HEK293 (cell line): ENCODE measurements around the gene GRM5.
"Not testable (repeated sequence)": the region's sequence is repeated elsewhere in the genome, so short reads cannot be mapped to it uniquely, and the experiment has no call there.

Experiments
- CTCF ChIA-PET: fragments of 350-600 bp; formaldehyde crosslinking; extraction: SDS; loops from one replicate; lab custom pipeline; 2021; ENCODE audit warnings: antibody characterized with exemption; lab: Yijun Ruan, JAX
- POLR2A ChIA-PET: fragments of 300-600 bp; formaldehyde crosslinking; extraction: SDS; loops from one replicate; lab custom pipeline; 2020; ENCODE audit warnings: antibody characterized with exemption, inconsistent platforms; lab: Yijun Ruan, JAX
- H3K27ac ChIP-seq: fragments of 200-500 bp; sonication (Bioruptor generic); 2 replicates; pipeline ENCODE4 v1.5.1; 2014; ENCODE audit warnings: low read depth, low read length, control low read depth, inconsistent platforms; ENCODE audit errors: extremely low read depth
- H3K36me3 ChIP-seq, 2 experiments: fragments of 200-500 bp in 1 of 2; sonication (Bioruptor generic) in 1 of 2; 1 replicate in 1 of 2; 2 replicates in 1 of 2; pipeline ENCODE4 v1.5.1; 2014 to 2017; ENCODE audit warnings: inconsistent platforms in 2 of 2, low read length in 2 of 2; ENCODE audit not compliant: control insufficient read depth in 2 of 2, insufficient read depth in 1 of 2
- H3K4me1 ChIP-seq: fragments of 200-500 bp; sonication (Bioruptor generic); 2 replicates; pipeline ENCODE4 v1.5.1; 2014; ENCODE audit warnings: mild to moderate bottlenecking, low read length, inconsistent platforms; ENCODE audit not compliant: control insufficient read depth, insufficient read depth
- H3K4me3 ChIP-seq: 2 replicates; pipeline ENCODE4 v1.5.1; 2011; ENCODE audit warnings: low read depth, mild to moderate bottlenecking, control low read depth, low read length, moderate library complexity
- H3K9me3 ChIP-seq: fragments of 200-500 bp; sonication (Bioruptor generic); 2 replicates; pipeline ENCODE4 v1.5.1; 2014; ENCODE audit warnings: low read depth, low read length, inconsistent platforms; ENCODE audit not compliant: control insufficient read depth, insufficient read depth
- GLIS2 ChIP-seq: fragments of 450-650 bp; formaldehyde crosslinking; IDR thresholded peaks from 2 replicates; pipeline ENCODE4 v1.5.1; 2016; ENCODE audit warnings: missing biosample characterization, missing genetic modification characterization
- KLF17 ChIP-seq: fragments of 450-650 bp; formaldehyde crosslinking; IDR thresholded peaks from 2 replicates; pipeline ENCODE4 v1.5.1; 2016; ENCODE audit warnings: missing biosample characterization, missing genetic modification characterization
- ZBTB6 ChIP-seq: fragments of 450-650 bp; formaldehyde crosslinking; IDR thresholded peaks from 2 replicates; pipeline ENCODE4 v1.5.1; 2017; ENCODE audit warnings: missing biosample characterization, missing genetic modification characterization
- ZNF10 ChIP-seq: fragments of 450-650 bp; formaldehyde crosslinking; IDR thresholded peaks from 2 replicates; pipeline ENCODE4 v1.5.1; 2017; ENCODE audit warnings: missing biosample characterization, missing genetic modification characterization
- ZNF214 ChIP-seq: fragments of 450-650 bp; formaldehyde crosslinking; IDR thresholded peaks from 2 replicates; pipeline ENCODE4 v1.5.1; 2017; ENCODE audit warnings: missing biosample characterization, mild to moderate bottlenecking, missing genetic modification characterization, borderline replicate concordance
- ZNF239 ChIP-seq: fragments of 450-650 bp; formaldehyde crosslinking; IDR thresholded peaks from 2 replicates; pipeline ENCODE4 v1.5.1; 2016; ENCODE audit warnings: missing biosample characterization, missing genetic modification characterization
- ZNF529 ChIP-seq: fragments of 450-650 bp; formaldehyde crosslinking; IDR thresholded peaks from 2 replicates; pipeline ENCODE4 v1.5.1; 2017; ENCODE audit warnings: missing genetic modification characterization, missing biosample characterization; ENCODE audit not compliant: insufficient replicate concordance
- ZNF548 ChIP-seq: fragments of 450-650 bp; formaldehyde crosslinking; IDR thresholded peaks from 2 replicates; pipeline ENCODE4 v1.5.1; 2016; ENCODE audit warnings: missing biosample characterization, missing genetic modification characterization
- ZNF621 ChIP-seq: fragments of 450-650 bp; formaldehyde crosslinking; IDR thresholded peaks from 2 replicates; pipeline ENCODE4 v1.5.1; 2017; ENCODE audit warnings: missing biosample characterization, missing genetic modification characterization
- ZNF654 ChIP-seq: fragments of 450-650 bp; formaldehyde crosslinking; IDR thresholded peaks from 2 replicates; pipeline ENCODE4 v1.5.1; 2016; ENCODE audit warnings: low read depth, missing biosample characterization, missing genetic modification characterization
- ZNF701 ChIP-seq: fragments of 450-650 bp; formaldehyde crosslinking; IDR thresholded peaks from 2 replicates; pipeline ENCODE4 v1.5.1; 2016; ENCODE audit warnings: missing biosample characterization, missing genetic modification characterization
- ZNF747 ChIP-seq: fragments of 450-650 bp; formaldehyde crosslinking; IDR thresholded peaks from 2 replicates; pipeline ENCODE4 v1.5.1; 2016; ENCODE audit warnings: missing biosample characterization, missing genetic modification characterization
- TF ChIP-seq, protein P1 (sequence below): fragments of 450-650 bp; formaldehyde crosslinking; IDR thresholded peaks from 2 replicates; pipeline ENCODE4 v1.5.1; 2016; ENCODE audit warnings: missing biosample characterization, missing genetic modification characterization

GRM5 gene

GRCh38 chr11:88909500-88909899 is 156.3 kb downstream of the GRM5 start:
- CTCF ChIA-PET: no interaction called here
- no peaks in the 10 kb centered on the region for H3K4me1 ChIP-seq
- TF ChIP-seq ZNF239 (tag by site-specific recombination): no peak
- no peak for TF ChIP-seq GLIS2
- TF ChIP-seq ZNF621 (tag by site-specific recombination): no peak
- TF ChIP-seq ZNF701 (tag by site-specific recombination): no peak
- H3K36me3 ChIP-seq: no peaks in the 10 kb centered on the region
- POLR2A ChIA-PET: no interaction called here
- no peak overlapping the region for H3K4me3 ChIP-seq
- H3K27ac ChIP-seq: no peak overlapping the region
- H3K9me3 ChIP-seq: no peaks in the 10 kb centered on the region

DNA sequence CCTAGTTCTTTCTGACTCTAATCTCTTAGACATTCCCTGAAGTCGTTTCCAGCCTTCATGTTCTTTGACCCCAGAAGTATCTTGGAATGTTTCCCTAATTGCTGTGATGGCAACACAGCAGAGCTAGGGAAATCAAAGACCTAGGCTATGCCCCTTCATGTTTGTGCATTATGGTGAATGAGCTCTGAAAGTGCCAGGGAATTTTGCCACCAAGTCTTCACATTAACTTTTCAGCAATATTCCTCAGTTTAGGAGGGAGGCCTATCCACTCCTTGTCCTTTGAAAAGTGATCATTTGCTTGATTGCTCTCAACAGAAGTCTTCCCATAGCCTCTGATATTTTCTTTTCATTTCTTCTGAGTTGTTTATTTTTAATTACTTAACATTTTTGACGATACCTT is 164.3 kb downstream of the GRM5 start:
- POLR2A ChIA-PET, H3K4me3 ChIP-seq, H3K36me3 ChIP-seq, H3K9me3 ChIP-seq, H3K4me1 ChIP-seq, H3K27ac ChIP-seq, CTCF ChIA-PET: not testable (repeated sequence)

DNA sequence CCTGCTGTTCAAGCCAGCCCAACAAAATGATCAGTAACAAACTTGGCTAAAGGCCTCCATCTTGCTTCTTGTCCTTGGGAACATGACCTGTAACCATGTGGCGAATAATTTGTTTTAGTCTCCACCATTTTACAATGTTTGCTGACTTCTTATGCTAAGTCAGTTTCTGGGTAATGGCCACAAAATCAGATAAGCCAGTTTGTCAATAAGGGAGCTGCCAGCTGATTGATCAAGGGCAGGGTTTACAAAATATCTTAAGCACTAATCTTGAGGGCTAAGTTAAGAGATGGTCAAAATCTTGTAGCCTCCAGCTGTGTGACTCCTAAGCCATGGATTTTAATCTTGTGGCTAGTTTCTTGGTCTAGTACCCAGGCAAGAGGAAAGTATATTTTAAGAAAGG is 176.9 kb downstream of the GRM5 start:
- H3K4me3 ChIP-seq, H3K36me3 ChIP-seq, H3K9me3 ChIP-seq, H3K27ac ChIP-seq, H3K4me1 ChIP-seq, POLR2A ChIA-PET, CTCF ChIA-PET: not testable (repeated sequence)

- Histone ChIP-seq H3K4me1 (no peaks in the 10 kb centered on the region), H3K4me3 (no peak overlapping the region), H3K36me3 (no peaks in the 10 kb centered on the region), H3K9me3 (no peaks in the 10 kb centered on the region), H3K27ac (no peak overlapping the region)
- CTCF ChIA-PET: interaction anchor here (0.6 to 2.0 kb wide), 12 partner anchors 52 to 1849 kb away, joined by 3 to 10 read pairs (median 3); no protein-coding TSS in a partner anchor
- TF ChIP-seq ZNF10 (tag by site-specific recombination) (no peak), ZNF654 (tag by site-specific recombination) (peak; percentile 78)
- POLR2A ChIA-PET: no interaction called here
Measured at GRCh38 chr11:88886796-88887195, 179.0 kb downstream of the GRM5 start.

DNA sequence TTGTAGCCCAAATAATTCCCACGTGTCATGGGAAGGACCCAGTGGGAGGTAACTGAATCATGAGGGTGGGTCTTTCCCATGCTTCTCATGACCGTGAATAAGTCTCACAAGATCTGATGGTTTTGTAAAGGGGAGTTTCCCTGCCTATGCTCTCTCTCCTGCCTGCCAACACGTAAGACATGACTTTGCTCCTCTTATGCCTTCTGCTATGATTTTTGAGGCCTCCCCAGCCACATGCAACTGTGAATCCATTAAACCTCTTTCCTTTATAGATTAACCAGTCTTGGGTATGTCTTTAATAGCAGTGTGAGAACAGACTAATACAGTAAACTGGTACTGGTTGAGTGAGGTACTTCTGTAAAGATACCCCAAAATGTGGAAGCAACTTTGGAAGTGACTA is 183.0 kb downstream of the GRM5 start:
- POLR2A ChIA-PET, H3K36me3 ChIP-seq, H3K9me3 ChIP-seq, H3K4me1 ChIP-seq, H3K27ac ChIP-seq, H3K4me3 ChIP-seq: not testable (repeated sequence)
- CTCF ChIA-PET: interaction anchor here (0.6 kb wide), 1 partner anchor 56 kb away, joined by 3 read pairs; no protein-coding TSS in a partner anchor

DNA sequence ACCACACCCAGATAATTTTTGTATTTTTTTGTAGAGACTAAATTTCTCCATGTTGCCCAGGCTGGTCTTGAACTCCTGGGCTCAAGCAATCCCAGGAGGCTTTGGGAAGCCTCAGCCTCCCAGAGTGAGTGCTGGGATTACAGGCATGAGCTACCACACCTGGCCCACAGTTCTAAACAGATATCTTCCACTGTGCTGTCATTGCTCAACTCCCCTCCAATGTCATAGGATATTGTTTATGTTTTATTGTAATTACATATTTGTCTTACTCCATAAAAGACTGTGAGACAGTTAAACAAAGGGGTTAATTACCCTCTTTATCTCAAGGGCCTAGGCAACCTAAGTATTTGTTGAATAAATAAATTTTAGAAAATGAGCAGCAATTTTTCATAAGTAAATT is 204.2 kb downstream of the GRM5 start:
- TF ChIP-seq ZNF548 (tag by site-specific recombination): no peak
- TF ChIP-seq, protein P1, sequence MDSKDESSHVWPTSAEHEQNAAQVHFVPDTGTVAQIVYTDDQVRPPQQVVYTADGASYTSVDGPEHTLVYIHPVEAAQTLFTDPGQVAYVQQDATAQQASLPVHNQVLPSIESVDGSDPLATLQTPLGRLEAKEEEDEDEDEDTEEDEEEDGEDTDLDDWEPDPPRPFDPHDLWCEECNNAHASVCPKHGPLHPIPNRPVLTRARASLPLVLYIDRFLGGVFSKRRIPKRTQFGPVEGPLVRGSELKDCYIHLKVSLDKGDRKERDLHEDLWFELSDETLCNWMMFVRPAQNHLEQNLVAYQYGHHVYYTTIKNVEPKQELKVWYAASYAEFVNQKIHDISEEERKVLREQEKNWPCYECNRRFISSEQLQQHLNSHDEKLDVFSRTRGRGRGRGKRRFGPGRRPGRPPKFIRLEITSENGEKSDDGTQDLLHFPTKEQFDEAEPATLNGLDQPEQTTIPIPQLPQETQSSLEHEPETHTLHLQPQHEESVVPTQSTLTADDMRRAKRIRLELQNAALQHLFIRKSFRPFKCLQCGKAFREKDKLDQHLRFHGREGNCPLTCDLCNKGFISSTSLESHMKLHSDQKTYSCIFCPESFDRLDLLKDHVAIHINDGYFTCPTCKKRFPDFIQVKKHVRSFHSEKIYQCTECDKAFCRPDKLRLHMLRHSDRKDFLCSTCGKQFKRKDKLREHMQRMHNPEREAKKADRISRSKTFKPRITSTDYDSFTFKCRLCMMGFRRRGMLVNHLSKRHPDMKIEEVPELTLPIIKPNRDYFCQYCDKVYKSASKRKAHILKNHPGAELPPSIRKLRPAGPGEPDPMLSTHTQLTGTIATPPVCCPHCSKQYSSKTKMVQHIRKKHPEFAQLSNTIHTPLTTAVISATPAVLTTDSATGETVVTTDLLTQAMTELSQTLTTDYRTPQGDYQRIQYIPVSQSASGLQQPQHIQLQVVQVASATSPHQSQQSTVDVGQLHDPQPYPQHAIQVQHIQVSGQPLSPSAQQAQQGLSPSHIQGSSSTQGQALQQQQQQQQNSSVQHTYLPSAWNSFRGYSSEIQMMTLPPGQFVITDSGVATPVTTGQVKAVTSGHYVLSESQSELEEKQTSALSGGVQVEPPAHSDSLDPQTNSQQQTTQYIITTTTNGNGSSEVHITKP (tag by site-specific recombination): no peak
- TF ChIP-seq ZNF747 (tag by site-specific recombination): no peak
- TF ChIP-seq ZNF529 (tag by site-specific recombination): no peak
- no peak for TF ChIP-seq ZBTB6 (tag by site-specific recombination)
- no peak for TF ChIP-seq KLF17 (tag by site-specific recombination)
- TF ChIP-seq ZNF214 (tag by site-specific recombination): no peak
- ChIA-PET POLR2A (no interaction called here), CTCF (no interaction called here)
- Histone ChIP-seq H3K4me1 (no peaks in the 10 kb centered on the region), H3K9me3 (no peaks in the 10 kb centered on the region), H3K4me3 (no peak overlapping the region), H3K27ac (no peak overlapping the region), H3K36me3 (no peaks in the 10 kb centered on the region)

- H3K36me3 ChIP-seq, H3K9me3 ChIP-seq, H3K27ac ChIP-seq, POLR2A ChIA-PET, CTCF ChIA-PET, H3K4me3 ChIP-seq, H3K4me1 ChIP-seq: not testable (repeated sequence)
Measured at GRCh38 chr11:88860431-88860830, 205.4 kb downstream of the GRM5 start.
